ENCODE measurements around the gene HOTAIR.

- TF ChIP-seq POLR2A (IDR thresholded peaks at IDR 0.05): no peak
- TF ChIP-seq, protein P1, sequence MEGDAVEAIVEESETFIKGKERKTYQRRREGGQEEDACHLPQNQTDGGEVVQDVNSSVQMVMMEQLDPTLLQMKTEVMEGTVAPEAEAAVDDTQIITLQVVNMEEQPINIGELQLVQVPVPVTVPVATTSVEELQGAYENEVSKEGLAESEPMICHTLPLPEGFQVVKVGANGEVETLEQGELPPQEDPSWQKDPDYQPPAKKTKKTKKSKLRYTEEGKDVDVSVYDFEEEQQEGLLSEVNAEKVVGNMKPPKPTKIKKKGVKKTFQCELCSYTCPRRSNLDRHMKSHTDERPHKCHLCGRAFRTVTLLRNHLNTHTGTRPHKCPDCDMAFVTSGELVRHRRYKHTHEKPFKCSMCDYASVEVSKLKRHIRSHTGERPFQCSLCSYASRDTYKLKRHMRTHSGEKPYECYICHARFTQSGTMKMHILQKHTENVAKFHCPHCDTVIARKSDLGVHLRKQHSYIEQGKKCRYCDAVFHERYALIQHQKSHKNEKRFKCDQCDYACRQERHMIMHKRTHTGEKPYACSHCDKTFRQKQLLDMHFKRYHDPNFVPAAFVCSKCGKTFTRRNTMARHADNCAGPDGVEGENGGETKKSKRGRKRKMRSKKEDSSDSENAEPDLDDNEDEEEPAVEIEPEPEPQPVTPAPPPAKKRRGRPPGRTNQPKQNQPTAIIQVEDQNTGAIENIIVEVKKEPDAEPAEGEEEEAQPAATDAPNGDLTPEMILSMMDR (IDR thresholded peaks at IDR 0.05): no peak
- TF ChIP-seq POLR2AphosphoS5 (IDR thresholded peaks at IDR 0.05): no peak
- TF ChIP-seq EP300 (IDR thresholded peaks at IDR 0.05): no peak
Measured at GRCh38 chr12:53966085-53966384, 8.7 kb downstream of the HOTAIR start.

Data from upper lobe of left lung (tissue), 4 donors.